GM21528 (cell line): ENCODE data around the gene CDKAL1.
"Not testable (repeated sequence)": the region's sequence is repeated elsewhere in the genome, so short reads cannot be mapped to it uniquely, and the experiment has no call there.

Source experiments
- ATAC-seq: cut with Tn5 transposase; IDR thresholded peaks from one replicate; pipeline ENCODE4 v1.9.1; 2021; ENCODE audit warnings: mild to moderate bottlenecking, moderate library complexity; ENCODE audit not compliant: unreplicated experiment, low FRiP score

Gene CDKAL1

GRCh38 chr6:20584100-20584731 is 50.0 kb downstream of the CDKAL1 start:
- ATAC-seq, result no peak

- ATAC-seq, result no peak
These were observed 55.0 kb downstream of the CDKAL1 start for GRCh38 chr6:20589266-20589665.

- ATAC-seq, result not testable (repeated sequence)
These were observed 56.2 kb downstream of the CDKAL1 start for GRCh38 chr6:20590476-20590875.

GRCh38 chr6:20594299-20594853 is 60.1 kb downstream of the CDKAL1 start:
- ATAC-seq, result not testable (repeated sequence)

- no peak for ATAC-seq
These were observed 65.2 kb downstream of the CDKAL1 start for GRCh38 chr6:20599302-20600051.

GRCh38 chr6:20600831-20601230 is 66.6 kb downstream of the CDKAL1 start:
- ATAC-seq, result no peak

- no peak for ATAC-seq
These were observed 69.9 kb downstream of the CDKAL1 start for GRCh38 chr6:20604159-20604558.

- no peak for ATAC-seq
These were observed 70.8 kb downstream of the CDKAL1 start for GRCh38 chr6:20605061-20605460.

- ATAC-seq, result no peak
These were observed 71.3 kb downstream of the CDKAL1 start for GRCh38 chr6:20605581-20605980.

- ATAC-seq, result no peak
These were observed 72.6 kb downstream of the CDKAL1 start for GRCh38 chr6:20606831-20607230.

- no peak for ATAC-seq
These were observed 74.1 kb downstream of the CDKAL1 start for GRCh38 chr6:20608356-20608755.

GRCh38 chr6:20608905-20609304 is 74.6 kb downstream of the CDKAL1 start:
- no peak for ATAC-seq

- ATAC-seq, result not testable (repeated sequence)
These were observed 75.7 kb downstream of the CDKAL1 start for GRCh38 chr6:20609924-20610323.

- no peak for ATAC-seq
These were observed 76.5 kb downstream of the CDKAL1 start for GRCh38 chr6:20610636-20611370.

GRCh38 chr6:20617537-20617936 is 83.3 kb downstream of the CDKAL1 start:
- ATAC-seq, result not testable (repeated sequence)

- ATAC-seq, result no peak
These were observed 85.8 kb downstream of the CDKAL1 start for GRCh38 chr6:20620043-20620442.

GRCh38 chr6:20623761-20624160 is 89.5 kb downstream of the CDKAL1 start:
- ATAC-seq, result no peak

- no peak for ATAC-seq
These were observed 91.9 kb downstream of the CDKAL1 start for GRCh38 chr6:20626165-20626564.

GRCh38 chr6:20629509-20629908 is 95.3 kb downstream of the CDKAL1 start:
- no peak for ATAC-seq

GRCh38 chr6:20630136-20630535 is 95.9 kb downstream of the CDKAL1 start:
- no peak for ATAC-seq
